KBM-7 (cell line): ENCODE results near the gene TRIM43B.
"Not testable (repeated sequence)": the region's sequence is repeated elsewhere in the genome, so short reads cannot be mapped to it uniquely, and the experiment has no call there.

Experiments
- DNase-seq: peaks from one replicate; pipeline ENCODE4 v3.0.0-alpha.2; 2015
- in situ Hi-C: fragments of 300-500 bp; cut with MboI; formaldehyde crosslinking; loops from 2 replicates; pipeline ENCODE4 v1.14.3; 2020; ENCODE audit warnings: low sequenced_read_pairs, low pct_unique_long_range_greater_than_20kb, mixed read lengths

Gene TRIM43B

GRCh38 chr2:95435162-95435871 is 49.2 kb downstream of the TRIM43B start:
- in situ Hi-C loops, DNase-seq: not testable (repeated sequence)

DNA sequence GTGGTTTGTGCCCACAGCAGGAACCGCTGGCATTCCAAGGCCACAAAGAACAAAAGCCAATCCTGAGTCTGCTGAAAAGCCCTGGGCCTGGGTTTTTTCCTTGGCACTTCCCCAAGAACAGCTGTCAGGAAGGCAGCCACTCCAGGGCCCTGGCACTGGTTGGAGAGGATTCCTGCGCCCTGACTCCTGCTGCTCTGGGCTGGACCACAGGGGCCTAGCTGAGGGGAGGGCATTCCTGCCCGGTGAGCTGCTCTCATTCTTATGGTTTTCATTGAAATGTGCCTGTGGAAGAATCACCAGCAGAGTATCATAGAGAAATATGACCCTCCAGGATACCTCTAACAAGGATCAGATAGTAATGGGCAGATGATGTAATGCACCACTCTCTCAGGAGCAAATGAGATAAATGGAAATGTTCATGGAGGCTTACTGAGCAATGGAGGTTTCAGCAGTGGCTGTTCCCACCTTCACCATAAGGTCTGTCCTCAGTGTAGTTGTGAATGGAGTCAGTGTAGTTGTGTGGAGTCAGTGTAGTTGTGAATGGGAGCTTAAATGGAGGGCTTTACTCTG is 50.0 kb downstream of the TRIM43B start:
- in situ Hi-C loops: not testable (repeated sequence)

GRCh38 chr2:95433973-95434372 is 50.6 kb downstream of the TRIM43B start:
- DNase-seq, in situ Hi-C loops: not testable (repeated sequence)

More for the DNA sequence above, 50.0 kb downstream of the TRIM43B start:
- not testable (repeated sequence) for DNase-seq

- in situ Hi-C loops, DNase-seq: not testable (repeated sequence)
Measured at GRCh38 chr2:95433373-95433772, 51.2 kb downstream of the TRIM43B start.

GRCh38 chr2:95429748-95430467 is 54.6 kb downstream of the TRIM43B start:
- in situ Hi-C loops, DNase-seq: not testable (repeated sequence)

GRCh38 chr2:95427196-95427867 is 57.2 kb downstream of the TRIM43B start:
- DNase-seq, in situ Hi-C loops: not testable (repeated sequence)
